Ovary (tissue), 9 donors: Measurements from ENCODE around the gene SCUBE3. TPM values are rescaled to one million over a fixed set of nuclear protein-coding genes. Genes with fewer than 3 reads are reported as not detected.

Experiments
- DNase-seq, 5 donors: peaks; one replicate each; pipeline ENCODE4 v3.0.0-alpha.2; 2019 to 2020
- H3K27ac ChIP-seq, 2 donors: fragments of 200-600 bp; one replicate each; pipeline versions ENCODE4 v1.5.1 to v1.8.0; 2019 to 2022
- H3K27me3 ChIP-seq: fragments of 200-600 bp; one replicate; pipeline ENCODE4 v1.8.0; 2022
- H3K36me3 ChIP-seq: fragments of 200-600 bp; sonication (generic); one replicate; pipeline ENCODE4 v1.5.1; 2019
- H3K4me1 ChIP-seq: one replicate; pipeline ENCODE4 v1.8.1; 2013; ENCODE audit warnings: mild to moderate bottlenecking, moderate library complexity; ENCODE audit not compliant: insufficient read depth
- H3K4me3 ChIP-seq: fragments of 200-600 bp; sonication (generic); one replicate; pipeline ENCODE4 v1.5.1; 2017
- H3K9me3 ChIP-seq, 2 donors: fragments of 200-600 bp in 1 of 2; sonication (generic) in 1 of 2; one replicate each; pipeline versions ENCODE4 v1.5.1 to v1.8.1; 2013 to 2019; ENCODE audit warnings: mild to moderate bottlenecking in 1 of 2, moderate library complexity in 1 of 2
- CTCF ChIP-seq, 3 donors: fragments of 450-650 bp in 2 of 3; fragments of 200-600 bp in 1 of 3; IDR thresholded peaks; one replicate each; pipeline versions ENCODE4 v1.5.1 to v1.8.0; 2016 to 2022; ENCODE audit warnings: antibody characterized with exemption in 3 of 3, mild to moderate bottlenecking in 1 of 3
- EP300 ChIP-seq: sonication (generic); formaldehyde crosslinking; IDR thresholded peaks from one replicate; pipeline ENCODE4 v1.6.1; 2017; ENCODE audit warnings: antibody characterized with exemption
- POLR2A ChIP-seq: fragments of 450-650 bp; IDR thresholded peaks from one replicate; pipeline ENCODE4 v1.6.1; 2017; ENCODE audit warnings: antibody characterized with exemption, mild to moderate bottlenecking, moderate library complexity
- WGBS, 3 donors: extraction: QIAGEN DNeasy Blood & Tissue Kit in 1 of 3; methylation state at CpG; one replicate each; pipeline versions ENCODE4 v1.1.5 to v1.1.7; 2013 to 2017; 5-methylcytosine and 5-hydroxymethylcytosine counted together
- intact Hi-C, 4 donors: fragments of 100-400 bp; cut with DNase I; formaldehyde crosslinking; loops; one replicate each; pipeline versions ENCODE4 v1.11.0 to v1.15.1; 2022 to 2023
- polyA plus RNA-seq, 2 donors: library from polyadenylated mRNA; stranded (reverse); fragments of 200-250 nt in 1 of 2; fragments of 350-450 nt in 1 of 2; fragmentation: Illumina TruSeq in 1 of 2; extraction: RNeasy Lipid Tissue Mini Kit (QIAGEN cat#74804) in 1 of 2; gene quantifications; one replicate each; pipeline ENCODE4 v1.2.3, GENCODE V29; 2013 to 2014
- total RNA-seq, 7 donors: library from RNA; depleted of rRNA in 2 of 7; stranded (reverse); fragments of >200 nt in 2 of 7; fragmentation: NEBNext Ultra II Directional in 3 of 7; extraction: Animal tissue kit (Norgen Biotek cat#: 25700) in 3 of 7; gene quantifications; one replicate each; pipeline versions ENCODE4 v1.1.0 to v1.2.4, GENCODE V29; 2016 to 2023
- donor health status: DM: no; HTN: no; CAD: no; lungs with moderate emphysema.
- donor health status: DM: no; HTN: no; CAD: no.
- donor health status: Bipolar disorder and iron deficiency.
- donor health status: DM: yes; HTN: yes; CAD: no.
- donor health status: DM: no; HTN: no; CAD: no.
- donor health status: DM: yes; HTN: yes; CAD: no.

The SCUBE3 gene
- total and polyA plus RNA-seq, 9 donors, result 0.08 to 3.1 (median 0.18) TPM; not detected in 1

GRCh38 chr6:35181308-35181932, 32.3 kb upstream of the SCUBE3 start:
- H3K27me3 ChIP-seq, result no peaks in the 10 kb centered on the region
- no peak for DNase-seq
- no peak for TF ChIP-seq EP300
- TF ChIP-seq POLR2A, result no peak
- no peak for TF ChIP-seq CTCF (IDR thresholded peaks at IDR 0.05)
- no peak overlapping the region for H3K4me3 ChIP-seq
- no peaks in the 10 kb centered on the region for H3K9me3 ChIP-seq
- peaks cover 4% of the 10 kb centered on the region for H3K4me1 ChIP-seq
- intact Hi-C loops, result no loop called here
- no peak overlapping the region for H3K27ac ChIP-seq
- no peaks in the 10 kb centered on the region for H3K36me3 ChIP-seq
- 53 to 67% (median 62%) methylated on average over 5 of the region's 5 CpGs for WGBS, 3 donors

GRCh38 chr6:35181933-35182612, 31.7 kb upstream of the SCUBE3 start:
- H3K27me3 ChIP-seq, result no peaks in the 10 kb centered on the region
- no peak overlapping the region for H3K27ac ChIP-seq
- 15 to 23% (median 15%) methylated on average over 43 to 55 of the region's 55 CpGs for WGBS, 3 donors
- peaks cover 4% of the 10 kb centered on the region for H3K4me1 ChIP-seq
- H3K9me3 ChIP-seq, result no peaks in the 10 kb centered on the region
- no peak for TF ChIP-seq EP300
- TF ChIP-seq POLR2A, result no peak
- no peak for TF ChIP-seq CTCF (IDR thresholded peaks at IDR 0.05)
- H3K36me3 ChIP-seq, result no peaks in the 10 kb centered on the region
- peak; percentile 31 to 74 (median 39) for DNase-seq
- intact Hi-C loops, result no loop called here
- no peak overlapping the region for H3K4me3 ChIP-seq

GRCh38 chr6:35183281-35183680, 30.5 kb upstream of the SCUBE3 start:
- Histone ChIP-seq H3K4me3 (no peak overlapping the region), H3K4me1 (peaks cover 4% of the 10 kb centered on the region), H3K36me3 (no peaks in the 10 kb centered on the region), H3K27me3 (no peaks in the 10 kb centered on the region), H3K27ac (no peak overlapping the region), H3K9me3 (no peaks in the 10 kb centered on the region)
- intact Hi-C loops, result no loop called here
- WGBS, 3 donors, result 87 to 98% (median 93%) methylated on average over 2 of the region's 2 CpGs
- TF ChIP-seq CTCF (IDR thresholded peaks at IDR 0.05) (no peak), EP300 (no peak), POLR2A (no peak)
- DNase-seq, result no peak

GRCh38 chr6:35183935-35184334, 29.8 kb upstream of the SCUBE3 start:
- no peak for DNase-seq
- intact Hi-C loops, result no loop called here
- TF ChIP-seq CTCF (IDR thresholded peaks at IDR 0.05) (no peak), EP300 (no peak)
- Histone ChIP-seq H3K4me1 (peaks cover 4% of the 10 kb centered on the region), H3K27me3 (no peaks in the 10 kb centered on the region), H3K4me3 (no peak overlapping the region), H3K27ac (no peak overlapping the region), H3K9me3 (no peaks in the 10 kb centered on the region), H3K36me3 (no peaks in the 10 kb centered on the region)
- 94 to 98% (median 97%) methylated on average over 2 of the region's 2 CpGs for WGBS, 3 donors
